Vagina (tissue), 2 donors: ENCODE results near the gene MRAS.

Source experiments
- POLR2A ChIP-seq, 2 donors: fragments of 450-650 bp; IDR thresholded peaks; one replicate each; pipeline ENCODE4 v1.6.1; 2017; ENCODE audit warnings: antibody characterized with exemption in 2 of 2, mild to moderate bottlenecking in 2 of 2, moderate library complexity in 2 of 2
- TF ChIP-seq, protein P1 (sequence below), 3 experiments: fragments of 450-650 bp in 2 of 3; fragments of 200-600 bp in 1 of 3; sonication (generic) in 1 of 3; IDR thresholded peaks; one replicate each; pipeline ENCODE4 v1.5.1; 2017 to 2019; ENCODE audit warnings: antibody characterized with exemption in 3 of 3, mild to moderate bottlenecking in 2 of 3, moderate library complexity in 2 of 3

DNA sequence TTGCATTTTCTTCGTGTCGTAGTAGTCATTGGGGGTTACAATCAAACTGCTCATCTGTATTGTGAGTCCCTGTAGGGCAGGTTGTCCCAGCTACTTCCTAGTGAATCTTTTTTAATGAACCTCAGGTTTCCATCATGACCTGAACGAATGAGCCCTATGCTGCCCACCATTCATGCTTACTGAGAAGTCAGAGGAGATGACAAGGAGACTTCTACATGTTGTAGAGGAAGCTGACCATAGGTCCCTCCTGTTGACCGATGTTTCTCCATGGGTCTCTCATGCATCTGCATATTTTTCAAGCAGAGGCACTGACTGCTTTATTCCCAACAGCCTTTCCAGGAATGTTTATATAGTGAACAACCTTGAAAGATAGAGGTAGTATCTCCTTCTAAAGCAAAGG, 13.8 kb upstream of the MRAS start:
- TF ChIP-seq POLR2A (IDR thresholded peaks at IDR 0.05) = no peak
- TF ChIP-seq, protein P1, sequence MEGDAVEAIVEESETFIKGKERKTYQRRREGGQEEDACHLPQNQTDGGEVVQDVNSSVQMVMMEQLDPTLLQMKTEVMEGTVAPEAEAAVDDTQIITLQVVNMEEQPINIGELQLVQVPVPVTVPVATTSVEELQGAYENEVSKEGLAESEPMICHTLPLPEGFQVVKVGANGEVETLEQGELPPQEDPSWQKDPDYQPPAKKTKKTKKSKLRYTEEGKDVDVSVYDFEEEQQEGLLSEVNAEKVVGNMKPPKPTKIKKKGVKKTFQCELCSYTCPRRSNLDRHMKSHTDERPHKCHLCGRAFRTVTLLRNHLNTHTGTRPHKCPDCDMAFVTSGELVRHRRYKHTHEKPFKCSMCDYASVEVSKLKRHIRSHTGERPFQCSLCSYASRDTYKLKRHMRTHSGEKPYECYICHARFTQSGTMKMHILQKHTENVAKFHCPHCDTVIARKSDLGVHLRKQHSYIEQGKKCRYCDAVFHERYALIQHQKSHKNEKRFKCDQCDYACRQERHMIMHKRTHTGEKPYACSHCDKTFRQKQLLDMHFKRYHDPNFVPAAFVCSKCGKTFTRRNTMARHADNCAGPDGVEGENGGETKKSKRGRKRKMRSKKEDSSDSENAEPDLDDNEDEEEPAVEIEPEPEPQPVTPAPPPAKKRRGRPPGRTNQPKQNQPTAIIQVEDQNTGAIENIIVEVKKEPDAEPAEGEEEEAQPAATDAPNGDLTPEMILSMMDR (IDR thresholded peaks at IDR 0.05) = no peak
